Vagina (tissue), 2 donors: ENCODE measurements around the gene POLR3E. TPM values are rescaled to one million over a fixed set of nuclear protein-coding genes. Genes with fewer than 3 reads are reported as not detected.

Experiments used
- DNase-seq, 2 donors: peaks; one replicate each; pipeline ENCODE4 v3.0.0-alpha.2; 2017; ENCODE audit errors: extremely low spot score in 2 of 2
- H3K27ac ChIP-seq: fragments of 200-600 bp; sonication (generic); one replicate; pipeline ENCODE4 v1.5.1; 2019
- H3K27me3 ChIP-seq: fragments of 200-600 bp; sonication (generic); one replicate; pipeline ENCODE4 v1.5.1; 2019
- H3K36me3 ChIP-seq, 2 donors: fragments of 200-600 bp; sonication (generic); one replicate each; pipeline ENCODE4 v1.5.1; 2017 to 2019
- H3K4me1 ChIP-seq: fragments of 200-600 bp; sonication (generic); one replicate; pipeline ENCODE4 v1.5.1; 2019
- H3K4me3 ChIP-seq, 2 donors: fragments of 200-600 bp; sonication (generic); 1 replicate in 1 of 2; 2 replicates in 1 of 2; pipeline ENCODE4 v1.5.1; 2016 to 2019
- H3K9me3 ChIP-seq: fragments of 200-600 bp; sonication (generic); one replicate; pipeline ENCODE4 v1.5.1; 2019
- POLR2A ChIP-seq, 2 donors: fragments of 450-650 bp; IDR thresholded peaks; one replicate each; pipeline ENCODE4 v1.6.1; 2017; ENCODE audit warnings: antibody characterized with exemption in 2 of 2, mild to moderate bottlenecking in 2 of 2, moderate library complexity in 2 of 2
- POLR2AphosphoS5 ChIP-seq, 2 donors: sonication (generic); formaldehyde crosslinking; IDR thresholded peaks; one replicate each; pipeline ENCODE4 v1.9.0; 2017; ENCODE audit warnings: antibody characterized with exemption in 2 of 2, mild to moderate bottlenecking in 2 of 2, low read depth in 1 of 2; ENCODE audit not compliant: insufficient read depth in 1 of 2
- intact Hi-C: fragments of 100-400 bp; cut with DNase I; formaldehyde crosslinking; loops from one replicate; pipeline ENCODE4 v1.15.1; 2023
- total RNA-seq: library from RNA; depleted of rRNA; stranded (reverse); fragments of >200 nt; gene quantifications from one replicate; pipeline ENCODE4 v1.2.3, GENCODE V29; 2016
- TF ChIP-seq, protein P1 (sequence below), 3 experiments: fragments of 450-650 bp in 2 of 3; fragments of 200-600 bp in 1 of 3; sonication (generic) in 1 of 3; IDR thresholded peaks; one replicate each; pipeline ENCODE4 v1.5.1; 2017 to 2019; ENCODE audit warnings: antibody characterized with exemption in 3 of 3, mild to moderate bottlenecking in 2 of 3, moderate library complexity in 2 of 3

POLR3E gene
- total RNA-seq, 1 donor from 2014 or later: 38.5 TPM

DNA sequence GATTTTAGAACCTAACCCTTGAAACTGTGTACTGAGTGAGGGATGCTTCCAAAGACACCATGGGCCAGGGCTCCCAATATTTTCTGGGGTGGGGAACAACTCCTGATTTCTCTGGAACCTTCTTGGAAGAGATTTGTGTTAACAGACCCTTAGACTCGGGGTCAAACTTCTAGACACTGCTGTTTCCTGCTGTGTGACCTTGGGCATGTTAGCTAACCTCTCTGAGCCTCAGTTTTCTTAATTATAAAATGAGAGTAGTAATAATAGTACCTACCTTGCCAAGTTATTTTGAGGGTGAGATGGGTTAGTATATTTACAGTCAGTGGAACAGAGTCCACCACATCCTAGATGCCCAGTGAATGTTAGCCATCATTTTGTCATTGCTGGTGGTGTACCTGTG lies 18.8 kb downstream of the POLR3E start:
- no peak overlapping the region for H3K4me3 ChIP-seq
- TF ChIP-seq, protein P1, sequence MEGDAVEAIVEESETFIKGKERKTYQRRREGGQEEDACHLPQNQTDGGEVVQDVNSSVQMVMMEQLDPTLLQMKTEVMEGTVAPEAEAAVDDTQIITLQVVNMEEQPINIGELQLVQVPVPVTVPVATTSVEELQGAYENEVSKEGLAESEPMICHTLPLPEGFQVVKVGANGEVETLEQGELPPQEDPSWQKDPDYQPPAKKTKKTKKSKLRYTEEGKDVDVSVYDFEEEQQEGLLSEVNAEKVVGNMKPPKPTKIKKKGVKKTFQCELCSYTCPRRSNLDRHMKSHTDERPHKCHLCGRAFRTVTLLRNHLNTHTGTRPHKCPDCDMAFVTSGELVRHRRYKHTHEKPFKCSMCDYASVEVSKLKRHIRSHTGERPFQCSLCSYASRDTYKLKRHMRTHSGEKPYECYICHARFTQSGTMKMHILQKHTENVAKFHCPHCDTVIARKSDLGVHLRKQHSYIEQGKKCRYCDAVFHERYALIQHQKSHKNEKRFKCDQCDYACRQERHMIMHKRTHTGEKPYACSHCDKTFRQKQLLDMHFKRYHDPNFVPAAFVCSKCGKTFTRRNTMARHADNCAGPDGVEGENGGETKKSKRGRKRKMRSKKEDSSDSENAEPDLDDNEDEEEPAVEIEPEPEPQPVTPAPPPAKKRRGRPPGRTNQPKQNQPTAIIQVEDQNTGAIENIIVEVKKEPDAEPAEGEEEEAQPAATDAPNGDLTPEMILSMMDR (IDR thresholded peaks at IDR 0.05): no peak
- TF ChIP-seq POLR2AphosphoS5 (IDR thresholded peaks at IDR 0.05; ENCODE audit: insufficient read depth in 1 of 2, low read depth in 1 of 2) (no peak), POLR2A (IDR thresholded peaks at IDR 0.05) (no peak)
- no peaks in the 10 kb centered on the region for H3K27me3 ChIP-seq
- no peaks in the 10 kb centered on the region for H3K4me1 ChIP-seq
- H3K36me3 ChIP-seq: peaks cover 0 to 58% of the 10 kb centered on the region in 2 donors
- no peak overlapping the region for H3K27ac ChIP-seq
- no peaks in the 10 kb centered on the region for H3K9me3 ChIP-seq
- DNase-seq: no peak
- intact Hi-C loops: no loop called here

DNA sequence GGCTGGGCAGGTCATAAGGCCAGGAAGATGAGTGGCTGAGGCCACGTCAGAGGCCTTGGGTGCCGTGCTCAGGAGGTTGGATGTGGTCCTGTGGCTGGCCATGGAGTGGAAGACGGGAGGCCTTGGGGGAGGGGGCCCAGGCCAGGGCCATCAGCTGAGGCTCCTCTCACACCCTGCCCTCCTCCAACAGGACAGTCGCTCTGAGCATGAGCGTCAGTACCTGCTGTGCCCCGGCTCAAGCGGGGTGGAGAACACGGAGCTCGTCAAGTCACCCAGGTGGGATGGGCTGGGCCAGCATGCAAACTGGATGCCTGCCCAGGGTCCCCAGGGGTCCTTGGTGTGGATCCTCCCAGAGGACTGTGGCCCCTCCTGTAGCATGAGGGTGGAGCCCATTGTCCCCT lies 19.2 kb downstream of the POLR3E start:
- H3K36me3 ChIP-seq: peaks cover 0 to 58% of the 10 kb centered on the region in 2 donors

DNA sequence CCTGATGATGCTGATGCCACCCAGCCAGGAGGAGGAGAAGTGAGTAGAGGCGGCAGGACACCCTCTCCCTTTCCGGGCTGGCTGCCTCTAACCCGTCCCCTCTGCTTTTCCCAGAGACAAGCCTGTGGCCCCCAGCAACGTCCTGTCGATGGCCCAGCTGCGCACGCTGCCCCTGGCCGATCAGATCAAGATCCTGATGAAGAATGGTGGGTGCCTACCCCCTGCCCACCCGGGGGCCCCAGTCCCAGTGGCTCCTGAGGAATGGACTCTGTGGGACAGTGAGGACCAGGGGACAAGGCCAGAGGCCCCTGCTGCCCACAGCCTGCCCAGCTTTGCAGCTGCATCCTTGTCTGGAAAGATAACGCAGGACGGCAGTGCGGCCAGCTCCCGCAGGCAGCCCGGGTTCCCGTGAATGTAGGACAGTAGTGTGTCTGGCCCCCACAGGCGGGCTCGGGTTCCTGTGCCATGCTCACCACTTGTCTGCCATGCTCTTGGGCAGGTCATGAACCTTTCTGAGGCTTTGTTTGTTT lies 19.9 kb downstream of the POLR3E start:
- DNase-seq: peak in 1 of 2 donors; percentile 67
- H3K4me3 ChIP-seq: no peak overlapping the region
- H3K36me3 ChIP-seq: peaks cover 0 to 59% of the 10 kb centered on the region in 2 donors
- H3K4me1 ChIP-seq: peaks cover 6% of the 10 kb centered on the region
- H3K27ac ChIP-seq: no peak overlapping the region
- TF ChIP-seq POLR2A (IDR thresholded peaks at IDR 0.05) (no peak), POLR2AphosphoS5 (IDR thresholded peaks at IDR 0.05; ENCODE audit: insufficient read depth in 1 of 2, low read depth in 1 of 2) (no peak)
- TF ChIP-seq, protein P1 (IDR thresholded peaks at IDR 0.05): no peak
- H3K9me3 ChIP-seq: no peaks in the 10 kb centered on the region
- no peaks in the 10 kb centered on the region for H3K27me3 ChIP-seq
- intact Hi-C loops: no loop called here

More for the DNA sequence above, 19.2 kb downstream of the POLR3E start:
- Histone ChIP-seq H3K27me3 (no peaks in the 10 kb centered on the region), H3K9me3 (no peaks in the 10 kb centered on the region), H3K4me3 (no peak overlapping the region), H3K4me1 (peaks cover 2% of the 10 kb centered on the region), H3K27ac (no peak overlapping the region)
- TF ChIP-seq, protein P1 (IDR thresholded peaks at IDR 0.05): no peak
- peak in 1 of 2 donors; percentile 74 for DNase-seq
- intact Hi-C loops: no loop called here

DNA sequence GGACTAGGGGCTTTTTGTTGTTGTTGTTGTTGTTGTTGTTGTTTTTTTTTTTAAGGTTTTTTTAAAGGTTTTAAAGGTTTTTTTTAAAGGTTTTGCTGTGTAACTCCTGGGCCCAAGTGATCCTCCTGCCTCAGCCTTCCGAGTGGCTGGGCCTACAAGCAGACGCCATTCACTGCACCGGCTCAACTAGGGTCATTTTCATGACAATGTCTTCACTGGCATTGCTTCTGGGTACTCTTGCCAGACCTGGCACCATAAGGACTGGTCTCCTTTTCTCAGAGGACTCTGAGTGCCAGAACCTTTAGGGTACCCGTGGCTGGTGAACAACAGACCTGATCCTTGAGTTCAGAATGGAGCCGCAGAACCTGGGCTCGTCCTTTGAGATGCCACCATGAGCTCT lies 20.4 kb downstream of the POLR3E start:
- no peak for TF ChIP-seq POLR2AphosphoS5 (IDR thresholded peaks at IDR 0.05; ENCODE audit: insufficient read depth in 1 of 2, low read depth in 1 of 2)
- TF ChIP-seq POLR2A (IDR thresholded peaks at IDR 0.05): no peak
- Histone ChIP-seq H3K4me1 (peaks cover 6% of the 10 kb centered on the region), H3K36me3 (peaks cover 0 to 53% of the 10 kb centered on the region in 2 donors), H3K9me3 (no peaks in the 10 kb centered on the region), H3K4me3 (no peak overlapping the region), H3K27me3 (no peaks in the 10 kb centered on the region), H3K27ac (no peak overlapping the region)
- intact Hi-C loops: no loop called here
- peak in 1 of 2 donors; percentile 55 for DNase-seq

DNA sequence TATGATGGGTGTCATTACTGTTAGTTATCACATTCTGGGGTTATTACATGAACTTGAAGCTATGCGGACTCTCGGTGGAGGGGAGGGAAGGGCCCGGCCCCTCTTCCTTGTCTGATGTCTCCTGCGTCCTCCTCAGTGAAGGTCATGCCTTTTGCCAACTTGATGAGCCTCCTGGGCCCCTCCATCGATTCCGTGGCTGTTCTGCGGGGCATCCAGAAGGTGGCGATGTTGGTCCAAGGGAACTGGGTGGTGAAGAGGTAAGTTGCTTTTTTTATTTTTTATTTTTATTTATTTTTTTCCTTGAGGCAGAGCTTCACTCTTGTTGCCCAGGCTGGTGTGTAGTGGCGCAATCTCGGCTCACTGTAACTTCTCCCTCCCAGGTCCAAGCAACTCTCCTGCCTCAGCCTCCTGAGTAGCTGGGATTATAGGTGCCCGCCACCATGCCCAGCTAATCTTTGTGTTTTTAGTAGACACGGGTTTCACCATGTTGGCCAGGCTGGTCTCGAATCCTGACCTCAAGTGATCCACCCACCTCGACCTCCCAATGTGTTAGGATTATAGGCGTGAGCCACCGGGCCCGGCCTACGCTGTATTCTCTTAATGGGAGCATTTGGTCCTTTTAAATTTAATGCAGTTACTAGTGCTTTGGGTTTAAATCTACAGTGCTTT lies 21.6 kb downstream of the POLR3E start:
- Histone ChIP-seq H3K9me3 (no peaks in the 10 kb centered on the region), H3K36me3 (peaks cover 0 to 53% of the 10 kb centered on the region in 2 donors), H3K27ac (no peak overlapping the region), H3K27me3 (no peaks in the 10 kb centered on the region), H3K4me1 (peaks cover 6% of the 10 kb centered on the region), H3K4me3 (no peak overlapping the region)
- intact Hi-C loops: no loop called here
- TF ChIP-seq POLR2AphosphoS5 (IDR thresholded peaks at IDR 0.05; ENCODE audit: insufficient read depth in 1 of 2, low read depth in 1 of 2) (no peak), POLR2A (IDR thresholded peaks at IDR 0.05) (no peak)
- TF ChIP-seq, protein P1 (IDR thresholded peaks at IDR 0.05): peak in 1 of 3 experiments; percentile 20
- peak in 1 of 2 donors; percentile 64 for DNase-seq
